Measurements from ENCODE around the gene RSPRY1.

RSPRY1 gene

DNA sequence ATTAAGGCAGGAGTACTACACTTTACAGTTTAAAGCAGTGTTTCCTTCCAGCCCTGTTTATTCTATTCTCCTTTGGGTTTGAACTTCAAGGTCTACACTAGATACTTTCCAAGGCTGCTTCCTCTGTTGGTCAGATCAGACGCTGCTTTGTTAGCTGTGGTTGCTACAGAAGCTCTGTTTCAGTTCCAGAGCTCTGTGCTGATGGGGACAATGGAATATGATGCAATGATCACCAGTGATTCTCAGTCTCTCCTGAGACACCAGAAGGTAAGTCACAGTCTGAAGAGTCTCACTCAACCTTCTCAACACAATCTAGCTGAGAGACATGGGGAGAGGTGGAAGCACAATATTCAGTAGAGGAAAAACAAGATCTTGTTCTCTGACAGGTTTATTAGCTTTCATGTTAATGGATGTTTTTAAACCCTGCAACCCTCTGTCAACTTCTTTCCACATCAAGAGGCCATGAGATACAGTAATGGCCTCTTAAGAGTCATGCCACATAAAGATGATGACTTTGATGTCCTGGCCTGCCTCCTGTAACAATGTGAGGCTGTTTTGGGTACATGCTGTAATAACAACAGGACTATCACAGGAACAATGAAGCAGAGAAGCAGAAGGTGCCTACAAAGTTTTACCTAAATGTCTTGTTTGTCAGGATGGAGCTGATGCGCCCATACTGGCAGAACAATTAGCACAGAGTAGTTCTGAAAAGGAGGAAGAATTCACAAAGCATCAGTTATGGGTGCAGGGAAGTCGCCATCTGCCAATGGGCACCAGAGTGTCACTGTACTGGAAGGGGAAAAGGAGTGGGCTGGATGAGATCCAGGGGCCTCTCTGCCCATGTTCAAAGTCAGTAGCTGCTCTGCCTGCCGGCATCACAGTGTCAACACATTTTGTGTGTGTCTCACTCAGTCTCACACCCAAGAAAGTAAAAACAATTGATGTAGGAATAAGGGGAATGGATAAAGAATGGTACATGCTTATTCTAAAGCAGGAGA is 33.7 kb upstream of the RSPRY1 start:
- DNase-seq, result no peak

DNA sequence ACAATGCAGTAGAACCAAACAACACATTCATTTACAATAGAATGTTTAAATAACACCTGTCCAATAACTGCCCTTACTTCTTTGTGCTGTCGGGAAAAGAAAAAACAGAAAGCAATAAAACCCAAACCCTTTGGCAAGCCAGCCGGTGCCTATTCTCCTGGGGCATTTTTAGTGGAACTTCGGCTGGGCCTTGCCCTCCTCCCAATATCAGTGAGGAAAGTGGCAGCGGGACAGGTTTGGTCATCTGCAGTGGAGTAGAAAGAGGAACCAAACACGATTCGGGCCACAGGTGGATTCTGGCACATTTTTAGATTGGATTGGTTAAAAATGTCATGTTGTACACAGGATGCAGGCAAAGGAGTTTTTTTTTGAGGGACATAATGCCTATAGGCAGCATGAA is 32.3 kb upstream of the RSPRY1 start:
- DNase-seq, result no peak

DNA sequence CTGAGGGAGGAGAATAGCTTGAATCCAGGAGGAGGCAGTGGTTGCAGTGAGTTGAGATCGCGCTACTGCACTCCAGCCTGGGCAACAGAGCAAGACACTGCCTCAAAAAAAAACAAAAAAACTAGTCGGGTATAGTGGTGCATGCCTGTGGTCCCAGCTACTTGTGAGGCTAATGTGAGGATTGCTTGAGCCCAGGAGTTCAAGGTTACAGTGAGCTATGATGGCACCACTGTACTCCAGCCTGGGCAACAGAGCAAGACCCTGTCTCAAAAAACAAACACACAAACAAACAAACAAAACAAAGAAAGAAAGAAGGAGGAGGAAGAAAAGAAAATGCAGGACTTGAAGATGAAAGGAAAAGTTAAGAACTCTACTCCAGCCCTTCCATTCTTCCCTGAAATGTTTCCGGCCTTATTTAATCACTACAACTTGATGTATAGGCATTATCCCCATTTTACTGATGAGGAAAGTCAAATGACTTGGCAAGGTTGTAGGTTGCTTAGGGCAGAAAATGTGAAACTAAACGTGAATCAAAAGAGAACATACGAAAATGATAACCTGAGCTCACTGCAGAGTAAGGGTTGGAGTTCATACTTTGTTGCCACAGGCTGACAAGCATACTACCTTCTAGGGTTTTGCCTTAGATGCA is 30.3 kb upstream of the RSPRY1 start:
- DNase-seq, result no peak

DNA sequence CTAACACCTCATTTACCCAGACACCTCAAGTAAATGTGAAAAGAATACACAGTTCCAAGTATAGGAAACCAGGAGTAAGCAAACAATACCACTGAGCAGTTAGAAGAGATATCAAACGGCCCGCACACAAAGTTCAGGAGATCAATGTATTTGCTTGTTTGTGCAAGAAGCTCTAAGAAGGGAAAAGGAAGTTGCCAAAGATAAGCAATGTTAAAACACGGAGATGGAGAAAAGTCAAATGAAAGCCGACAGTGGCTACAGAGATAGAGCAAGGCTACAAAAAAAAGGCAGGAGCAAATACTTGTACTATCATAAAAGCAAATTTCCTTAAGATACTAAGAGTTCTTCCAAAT is 29.8 kb upstream of the RSPRY1 start:
- no peak for DNase-seq

DNA sequence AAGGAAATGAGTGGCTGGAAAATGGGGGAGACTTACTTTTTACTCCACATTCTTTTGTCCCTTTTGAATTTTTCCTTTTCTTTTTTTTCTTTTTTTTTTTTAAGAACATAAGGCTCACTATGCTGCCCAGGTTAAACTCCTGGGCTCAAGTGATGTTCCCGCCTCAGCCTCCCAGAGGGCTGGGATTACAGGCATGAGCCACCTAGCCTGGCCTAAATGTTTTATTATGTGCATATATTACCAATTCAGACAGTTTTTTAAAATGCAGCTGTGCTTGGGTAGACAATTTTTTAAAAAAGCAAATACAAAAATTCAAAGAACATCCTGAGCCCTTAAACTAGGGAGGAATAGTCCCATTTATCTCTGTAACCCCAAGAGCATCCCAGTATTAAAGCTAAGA is 28.6 kb upstream of the RSPRY1 start:
- no peak for DNase-seq

DNA sequence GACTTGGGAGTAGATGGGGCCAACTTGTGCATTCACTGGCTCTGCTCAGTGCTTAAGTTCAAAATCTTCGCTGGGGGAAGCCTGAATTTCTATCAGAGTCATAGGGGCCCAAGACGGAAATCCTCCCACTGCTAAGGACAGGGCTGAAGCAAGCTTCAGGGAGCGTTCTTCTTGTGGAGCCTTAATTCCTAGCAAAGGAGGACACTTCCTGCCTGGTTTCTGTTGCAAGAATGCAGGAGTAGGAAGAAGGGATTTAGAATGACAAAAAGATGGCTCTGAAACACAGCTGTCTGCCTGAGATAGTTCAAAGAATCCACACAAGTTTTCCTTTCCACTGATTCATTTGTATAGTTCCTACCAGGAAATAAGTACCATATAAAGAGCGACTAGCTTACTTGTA is 26.7 kb upstream of the RSPRY1 start:
- DNase-seq, result no peak

DNA sequence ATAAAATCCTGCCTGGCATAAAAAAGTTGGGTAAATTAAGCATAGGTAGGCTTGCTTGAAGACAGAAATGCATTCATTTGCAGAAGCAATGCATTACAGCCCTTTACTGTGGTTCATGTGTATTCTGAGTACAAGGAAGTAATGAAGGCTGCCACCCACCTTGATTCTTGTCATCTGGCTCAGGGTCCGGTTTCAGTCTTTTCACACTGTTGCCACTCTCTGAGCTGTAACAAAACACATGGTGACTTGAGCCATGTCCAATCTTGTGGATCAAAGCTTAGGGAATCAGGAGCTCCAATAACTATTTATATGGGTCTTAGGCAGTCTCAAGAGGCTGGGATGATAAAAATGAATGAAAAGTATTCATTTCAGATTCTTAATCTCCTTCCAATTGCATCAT is 22.3 kb upstream of the RSPRY1 start:
- DNase-seq, result no peak

DNA sequence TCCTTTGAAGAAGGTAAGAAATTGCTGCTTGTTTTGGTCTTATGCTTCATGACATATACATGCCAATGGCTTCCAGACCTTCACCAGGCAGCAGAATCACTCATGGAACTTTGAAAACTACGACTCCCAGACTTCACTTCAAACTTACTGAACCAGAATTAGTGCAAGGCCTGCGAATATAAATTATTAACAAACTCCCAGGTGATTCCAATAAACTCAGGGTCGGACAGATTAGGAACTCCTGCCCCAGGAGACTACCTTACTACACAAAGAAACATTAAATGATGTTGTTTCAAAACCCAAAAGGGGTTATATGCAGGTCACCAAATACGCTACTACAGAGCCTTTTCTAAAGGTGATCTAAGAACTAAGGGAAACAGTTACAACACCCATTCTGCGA is 20.6 kb upstream of the RSPRY1 start:
- no peak for DNase-seq

DNA sequence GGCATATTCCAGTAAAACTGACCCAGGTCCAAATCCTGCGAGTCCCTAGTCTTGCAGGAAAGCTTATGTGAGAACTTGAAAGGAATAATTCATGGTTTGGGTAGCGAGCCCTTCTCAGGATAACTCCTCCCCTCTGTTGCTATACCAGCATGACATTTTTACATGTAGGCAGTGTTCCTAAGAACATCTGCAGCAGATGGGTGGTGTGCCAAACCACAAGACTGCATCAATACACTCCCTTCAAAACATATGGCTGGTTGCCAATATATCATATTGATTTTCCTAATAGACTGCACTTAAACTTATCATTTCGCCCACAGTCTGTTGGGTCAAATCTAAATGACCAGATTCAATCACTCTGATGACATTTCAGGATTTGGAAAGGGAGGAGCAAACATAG is 20.2 kb upstream of the RSPRY1 start:
- DNase-seq, result no peak

DNA sequence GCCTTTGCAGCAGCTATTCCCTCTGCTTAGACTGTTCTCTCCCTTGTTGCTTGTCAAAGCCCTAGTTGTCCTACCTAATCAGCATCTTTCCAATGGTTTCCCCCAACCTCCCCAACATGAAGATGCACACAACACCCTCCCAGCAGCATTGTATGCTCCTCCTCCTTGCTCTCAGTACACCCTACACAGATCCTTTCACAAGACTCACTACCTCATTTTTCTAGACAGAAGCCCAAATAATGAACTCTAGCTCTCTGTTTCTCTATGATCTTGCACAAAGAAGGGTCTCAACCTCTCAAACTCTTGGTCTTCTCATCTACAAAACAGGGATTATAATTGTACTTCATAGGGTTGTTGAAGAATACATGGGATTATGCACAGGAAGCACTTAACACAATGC is 19.7 kb upstream of the RSPRY1 start:
- no peak for DNase-seq

DNA sequence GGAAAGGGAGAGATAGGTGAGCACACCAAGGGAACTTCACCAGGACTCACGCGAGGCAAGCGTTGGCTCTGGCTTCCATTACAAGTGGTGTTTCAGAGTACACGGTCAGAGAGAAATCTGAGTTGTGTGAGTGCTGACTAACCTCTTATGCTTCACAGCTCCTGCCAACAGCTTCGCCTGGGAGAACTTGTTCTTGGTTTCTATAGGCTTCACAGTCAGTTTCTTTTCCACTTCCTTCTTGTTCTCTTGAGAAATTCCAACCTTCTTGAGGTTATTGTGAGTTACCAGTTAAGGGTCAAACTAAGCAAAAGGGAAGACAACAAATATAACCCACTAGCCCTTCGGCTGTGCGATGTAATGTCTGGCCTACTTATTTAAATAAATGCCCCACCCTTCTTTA is 19.2 kb upstream of the RSPRY1 start:
- DNase-seq, result no peak

DNA sequence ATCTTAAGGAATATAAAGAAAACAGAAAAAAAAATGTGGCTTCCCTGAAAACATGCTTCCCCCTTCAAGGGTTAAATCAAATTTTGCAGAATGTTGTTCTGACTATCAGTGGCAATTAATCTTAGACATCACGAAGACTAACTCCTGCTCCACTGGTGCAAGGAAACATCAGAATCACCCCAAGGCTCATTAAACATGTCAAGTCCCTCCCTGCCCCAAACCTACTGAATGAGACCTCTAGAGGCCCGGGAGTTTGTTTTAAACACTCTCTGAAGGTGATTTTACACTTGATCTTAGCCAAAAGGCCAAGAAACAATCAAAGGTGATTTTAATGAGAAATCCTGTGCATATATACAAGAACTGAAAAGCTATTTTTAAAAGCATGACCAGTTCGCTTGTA is 18.6 kb upstream of the RSPRY1 start:
- DNase-seq, result no peak

DNA sequence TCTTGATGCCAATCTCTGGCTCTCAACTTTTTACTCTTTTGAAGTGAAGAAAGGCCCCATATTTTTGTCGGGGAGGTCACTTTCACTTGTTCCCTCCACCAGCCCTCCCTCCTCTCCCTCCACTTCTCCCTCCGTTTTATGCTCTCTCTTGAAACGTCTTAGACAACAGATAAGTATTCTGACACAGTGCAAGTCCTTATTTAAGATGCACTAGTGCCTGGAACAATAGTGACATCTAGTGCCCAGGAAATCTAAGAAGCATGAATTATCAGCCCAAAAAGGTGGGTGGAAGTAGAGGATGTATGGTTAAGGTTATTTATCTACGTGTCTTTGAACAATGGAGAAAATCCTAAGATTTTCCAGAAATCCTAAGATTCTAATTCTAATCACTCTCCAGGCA is 18.2 kb upstream of the RSPRY1 start:
- DNase-seq, result peak in 1 of 2 donors; percentile 75

DNA sequence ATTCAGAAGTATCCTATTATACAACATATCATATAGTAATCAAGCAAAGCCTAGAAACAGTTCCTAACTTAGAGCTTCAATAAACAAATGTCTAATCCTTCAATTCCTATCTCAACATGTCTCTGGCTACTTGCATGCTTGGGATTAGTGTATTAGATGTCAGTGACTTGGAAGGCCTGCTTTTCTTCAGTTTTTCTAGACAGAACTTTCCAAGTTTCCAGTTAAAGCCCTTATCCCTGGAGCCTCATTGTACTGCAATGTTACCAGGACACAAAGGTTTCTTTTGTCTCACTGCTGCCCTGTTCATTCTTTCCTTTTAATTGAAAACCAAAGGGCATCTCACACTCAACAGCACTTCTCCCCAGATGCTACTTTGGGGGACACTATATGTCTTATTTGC is 16.8 kb upstream of the RSPRY1 start:
- DNase-seq, result no peak

DNA sequence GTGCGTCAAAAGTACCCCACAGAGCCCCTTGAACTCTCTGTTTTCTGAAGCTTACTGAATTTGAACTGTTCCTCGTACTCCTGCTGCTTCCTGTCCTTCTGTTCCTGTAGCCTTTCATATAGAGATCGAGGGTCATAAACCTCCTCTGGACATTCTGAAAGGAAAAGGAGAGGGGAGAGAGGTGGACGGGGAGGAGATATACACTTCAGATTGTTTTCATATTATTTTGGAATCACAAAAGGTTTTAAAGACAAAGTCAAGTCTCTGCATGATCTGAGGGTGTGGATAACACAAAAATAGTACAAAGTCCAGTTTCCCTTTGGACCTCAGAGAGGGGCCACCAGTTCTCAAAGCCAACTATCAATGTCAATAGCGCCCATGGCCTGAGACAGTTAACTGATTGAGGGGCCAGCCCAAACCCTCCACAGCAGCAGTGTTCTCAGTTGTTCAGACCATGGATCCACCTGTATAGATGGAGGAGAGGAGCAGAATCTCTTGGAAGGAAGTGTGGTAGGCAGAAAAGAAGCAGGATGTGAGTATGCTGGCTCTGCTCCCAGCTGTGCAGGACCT is 13.3 kb upstream of the RSPRY1 start:
- no peak for DNase-seq

DNA sequence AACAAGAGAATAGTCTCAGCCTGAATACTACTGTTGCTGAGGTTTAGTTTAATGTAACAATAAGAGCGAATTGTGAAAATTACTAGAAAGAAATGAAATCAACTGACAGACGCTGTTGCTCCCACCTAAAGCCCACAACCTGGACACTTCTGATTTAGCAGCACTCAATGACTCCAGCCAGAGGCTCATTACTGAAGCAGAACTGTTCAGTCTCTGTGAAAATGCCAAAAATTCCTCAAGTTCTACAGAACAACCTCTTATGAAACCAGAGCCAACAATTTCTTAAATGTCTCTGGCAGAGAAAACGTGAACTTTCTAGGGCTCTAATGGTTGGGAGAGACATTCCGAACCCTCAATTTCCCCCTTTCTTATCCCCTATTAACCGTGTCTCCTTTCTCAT is 10.2 kb upstream of the RSPRY1 start:
- no peak for DNase-seq

DNA sequence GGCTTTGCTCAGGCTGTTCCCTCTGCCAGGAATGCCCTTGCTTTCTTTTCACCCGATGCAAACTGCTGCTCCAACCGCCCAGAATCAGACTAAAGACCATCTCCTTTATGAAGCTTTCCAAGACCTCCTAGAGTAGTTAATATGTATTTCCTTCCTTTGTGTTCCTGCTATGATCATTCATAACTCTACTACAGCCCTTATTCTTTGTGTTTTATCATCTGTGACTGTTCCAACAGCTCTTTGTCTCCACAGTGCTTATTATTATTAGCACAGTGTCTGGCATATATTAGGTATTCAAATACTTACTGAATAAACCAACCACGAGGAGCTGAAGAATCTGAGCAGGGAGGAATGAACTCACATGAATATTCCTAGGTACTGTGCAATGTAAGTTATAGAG is 7.9 kb upstream of the RSPRY1 start:
- DNase-seq, result no peak

DNA sequence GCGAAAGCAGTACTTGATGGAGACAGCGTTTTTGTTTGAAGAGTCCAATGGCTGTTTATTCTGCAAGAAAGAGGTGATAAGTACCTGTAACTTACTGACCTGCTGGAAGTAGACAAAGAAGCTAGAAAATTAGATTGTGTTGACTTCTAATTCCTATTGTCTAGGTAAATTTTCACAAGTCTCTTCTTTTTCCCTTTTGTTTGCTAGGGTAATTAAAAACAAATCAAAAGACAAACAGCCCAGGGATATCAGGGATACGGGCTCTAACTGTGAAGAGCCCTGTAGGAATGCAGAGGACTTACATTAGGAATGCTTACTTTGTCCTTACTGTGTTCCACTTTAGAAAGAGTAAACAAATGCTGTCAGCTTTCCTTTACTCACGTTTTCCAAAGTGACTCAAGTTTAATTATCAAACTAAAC is 7.3 kb upstream of the RSPRY1 start:
- no peak for DNase-seq

DNA sequence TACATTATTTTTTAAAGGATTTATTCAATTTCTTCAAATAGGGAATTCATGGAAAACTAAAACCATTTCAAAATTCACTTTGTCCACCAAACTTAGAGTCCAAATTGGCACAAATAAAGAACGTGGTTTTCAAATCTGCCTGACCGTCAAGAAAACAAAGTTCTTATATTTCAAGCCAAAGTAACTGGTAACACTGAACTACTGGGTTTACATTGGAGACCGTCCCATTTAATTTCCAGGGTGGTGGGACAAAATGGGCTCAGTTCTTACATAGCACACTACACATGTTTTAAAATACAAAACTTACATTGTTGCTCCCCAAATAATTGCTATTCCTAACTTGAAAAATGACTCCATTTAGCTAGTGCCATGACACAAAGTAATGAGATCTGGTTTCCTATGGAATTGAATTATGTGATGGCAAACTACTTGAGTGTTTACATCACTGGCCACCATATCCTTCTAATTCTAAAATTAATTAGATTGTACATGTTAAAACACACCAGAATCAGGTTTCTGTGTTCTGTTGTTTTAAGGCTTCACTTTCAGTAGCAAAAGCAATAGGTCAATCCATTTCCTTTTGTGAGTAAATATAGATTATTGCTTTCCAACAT is 6.8 kb upstream of the RSPRY1 start:
- no peak for DNase-seq

DNA sequence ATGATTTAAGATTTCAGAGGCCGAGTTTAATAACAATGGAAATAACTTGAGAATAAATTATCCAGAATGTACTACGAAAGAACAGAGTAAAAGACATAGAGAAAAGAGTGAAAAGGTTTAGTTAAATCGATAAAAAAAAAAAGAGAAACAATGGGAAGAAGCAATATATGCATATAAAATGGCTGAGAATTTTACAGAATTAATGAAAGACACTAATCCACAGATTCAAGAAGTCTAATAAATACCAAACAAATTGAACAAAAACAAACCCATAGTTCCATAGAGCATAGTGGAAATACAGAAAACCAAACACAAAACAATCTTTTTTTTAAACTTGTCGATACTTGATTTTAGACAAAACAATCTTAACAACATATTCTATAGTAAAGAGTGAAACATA is 2.0 kb upstream of the RSPRY1 start:
- no peak for DNase-seq

DNA sequence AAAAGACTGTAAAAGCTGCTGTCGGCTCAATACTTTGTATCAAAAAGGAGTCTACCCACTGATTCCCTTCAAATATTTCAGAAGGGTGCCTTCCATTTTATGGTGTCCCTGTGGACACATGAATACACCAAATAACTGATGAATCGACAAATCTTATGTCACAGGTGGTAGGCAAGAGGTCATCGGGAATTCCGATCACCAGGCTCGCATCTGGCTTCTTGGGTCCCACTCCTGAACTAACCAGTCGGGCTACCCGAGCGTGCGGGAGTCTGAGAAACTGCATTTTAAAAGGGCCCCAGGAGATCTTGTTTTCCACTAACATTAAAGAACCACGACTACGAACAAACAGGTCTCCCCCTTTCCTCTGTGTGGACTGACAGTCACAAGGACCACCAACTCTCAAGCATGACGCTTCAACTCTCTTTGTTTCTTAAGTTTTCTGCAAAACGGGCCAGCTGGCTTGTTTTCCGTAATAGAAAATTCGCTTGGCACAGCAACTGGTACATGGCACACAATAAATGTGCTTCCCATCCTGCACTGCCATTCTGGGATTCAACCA is 1.2 kb upstream of the RSPRY1 start:
- no peak for DNase-seq

DNA sequence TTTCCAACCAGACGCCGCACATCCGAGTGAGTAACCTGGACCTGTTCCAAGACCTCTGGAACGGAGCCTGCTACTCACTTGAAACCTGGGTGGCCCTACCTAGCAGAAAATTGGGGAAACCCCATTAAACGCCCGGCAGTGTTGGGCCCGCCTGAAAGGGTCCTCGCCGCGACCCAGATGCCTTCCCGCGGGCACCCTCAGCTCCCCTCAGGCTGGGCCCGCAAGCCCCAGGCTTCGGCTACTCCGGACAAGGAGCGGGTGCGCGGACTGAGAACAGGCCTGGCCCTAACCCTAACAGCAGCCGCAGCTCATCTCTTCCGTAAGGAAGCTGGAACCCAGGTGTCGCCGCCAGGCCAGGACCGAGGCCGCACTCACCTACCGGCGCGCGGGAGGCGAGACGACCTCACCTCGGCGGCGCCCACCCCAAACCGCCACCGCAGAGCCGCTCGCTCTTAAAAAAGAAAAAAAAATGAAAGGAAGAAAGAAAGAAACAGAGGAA is 634 bp upstream of the RSPRY1 start:
- peak in 1 of 2 donors; percentile 46 for DNase-seq

Data from CD4-positive, alpha-beta T cell treated with Interleukin-1 beta for 1 hour (primary cell).